ENCODE results near the gene SCUBE1. TPM values are rescaled to one million over a fixed set of nuclear protein-coding genes. Genes with fewer than 3 reads are reported as not detected.

The SCUBE1 gene
- total and polyA plus RNA-seq, 3 experiments from 2014 or later = 0.07 to 0.33 TPM; not detected in 1

- Histone ChIP-seq H3K36me3 (ENCODE audit: insufficient read depth, low read length) (no peaks in the 10 kb centered on the region), H3K27me3 (ENCODE audit: insufficient read depth, low read length, poor library complexity, severe bottlenecking) (no peaks in the 10 kb centered on the region), H3K27ac (ENCODE audit: low read depth, low read length) (no peak overlapping the region), H3K4me1 (ENCODE audit: insufficient read depth, low read length) (no peaks in the 10 kb centered on the region), H3K9me3 (ENCODE audit: low read length) (no peaks in the 10 kb centered on the region), H3K4me3 (ENCODE audit: low read length) (no peak overlapping the region)
- Mint-ChIP-seq H3K27ac (no peak overlapping the region), H3K4me3 (no peak overlapping the region), H3K36me3 (peaks cover 0 to 41% (median 4%) of the 10 kb centered on the region in 3 donors), H3K27me3 (no peaks in the 10 kb centered on the region), H3K4me1 (peaks cover 0 to 4% (median 4%) of the 10 kb centered on the region in 3 donors), H3K9me3 (no peaks in the 10 kb centered on the region)
- DNase-seq = no peak
- CTCF ChIA-PET = interaction anchor here (1.2 kb wide), 1 partner anchor 24 kb away, joined by 4 read pairs; no protein-coding TSS in a partner anchor
- POLR2A ChIA-PET = interaction anchor here (0.7 kb wide), 2 partner anchors 20 to 53 kb away, joined by 3 read pairs; partner anchors contain the start of genes BIK and MCAT
Measured at GRCh38 chr22:43163241-43163795, 179.9 kb downstream of the SCUBE1 start.

- Mint-ChIP-seq H3K27ac (peak overlapping the region in 1 of 8 donors; percentile 90), H3K9me3 (no peaks in the 10 kb centered on the region), H3K36me3 (peaks cover 0 to 34% (median 4%) of the 10 kb centered on the region in 3 donors), H3K27me3 (peaks cover 0 to 1% of the 10 kb centered on the region in 2 donors), H3K4me3 (no peak overlapping the region), H3K4me1 (peaks cover 0 to 7% (median 4%) of the 10 kb centered on the region in 3 donors)
- no peak overlapping the region for H3K27ac ChIP-seq (ENCODE audit: low read depth, low read length)
- no peaks in the 10 kb centered on the region for H3K36me3 ChIP-seq (ENCODE audit: insufficient read depth, low read length)
- DNase-seq = no peak
- no peaks in the 10 kb centered on the region for H3K9me3 ChIP-seq (ENCODE audit: low read length)
- no peaks in the 10 kb centered on the region for H3K27me3 ChIP-seq (ENCODE audit: insufficient read depth, low read length, poor library complexity, severe bottlenecking)
- CTCF ChIA-PET = interaction anchor here (1.2 kb wide), 1 partner anchor 25 kb away, joined by 4 read pairs; no protein-coding TSS in a partner anchor
- POLR2A ChIA-PET = interaction anchor here (0.7 kb wide), 1 partner anchor 52 kb away, joined by 3 read pairs; the partner anchor contains the start of gene BIK
- H3K4me3 ChIP-seq (ENCODE audit: low read length) = no peak overlapping the region
- H3K4me1 ChIP-seq (ENCODE audit: insufficient read depth, low read length) = no peaks in the 10 kb centered on the region
Measured at GRCh38 chr22:43162412-43163150, 180.6 kb downstream of the SCUBE1 start.

- Histone ChIP-seq H3K4me3 (ENCODE audit: low read length) (no peak overlapping the region), H3K27me3 (ENCODE audit: insufficient read depth, low read length, poor library complexity, severe bottlenecking) (no peaks in the 10 kb centered on the region), H3K27ac (ENCODE audit: low read depth, low read length) (no peak overlapping the region), H3K36me3 (ENCODE audit: insufficient read depth, low read length) (no peaks in the 10 kb centered on the region), H3K4me1 (ENCODE audit: insufficient read depth, low read length) (no peaks in the 10 kb centered on the region), H3K9me3 (ENCODE audit: low read length) (no peaks in the 10 kb centered on the region)
- DNase-seq = no peak
- Mint-ChIP-seq H3K36me3 (peaks cover 0 to 25% (median 4%) of the 10 kb centered on the region in 3 donors), H3K27me3 (peaks cover 0 to 1% of the 10 kb centered on the region in 2 donors), H3K4me3 (no peak overlapping the region), H3K9me3 (no peaks in the 10 kb centered on the region), H3K4me1 (peaks cover 0 to 18% (median 4%) of the 10 kb centered on the region in 3 donors), H3K27ac (peak overlapping the region in 3 of 8 donors; percentile 58 to 62 (median 61))
- ChIA-PET POLR2A (no interaction called here), CTCF (no interaction called here)
Measured at GRCh38 chr22:43160497-43161126, 182.6 kb downstream of the SCUBE1 start.

DNA sequence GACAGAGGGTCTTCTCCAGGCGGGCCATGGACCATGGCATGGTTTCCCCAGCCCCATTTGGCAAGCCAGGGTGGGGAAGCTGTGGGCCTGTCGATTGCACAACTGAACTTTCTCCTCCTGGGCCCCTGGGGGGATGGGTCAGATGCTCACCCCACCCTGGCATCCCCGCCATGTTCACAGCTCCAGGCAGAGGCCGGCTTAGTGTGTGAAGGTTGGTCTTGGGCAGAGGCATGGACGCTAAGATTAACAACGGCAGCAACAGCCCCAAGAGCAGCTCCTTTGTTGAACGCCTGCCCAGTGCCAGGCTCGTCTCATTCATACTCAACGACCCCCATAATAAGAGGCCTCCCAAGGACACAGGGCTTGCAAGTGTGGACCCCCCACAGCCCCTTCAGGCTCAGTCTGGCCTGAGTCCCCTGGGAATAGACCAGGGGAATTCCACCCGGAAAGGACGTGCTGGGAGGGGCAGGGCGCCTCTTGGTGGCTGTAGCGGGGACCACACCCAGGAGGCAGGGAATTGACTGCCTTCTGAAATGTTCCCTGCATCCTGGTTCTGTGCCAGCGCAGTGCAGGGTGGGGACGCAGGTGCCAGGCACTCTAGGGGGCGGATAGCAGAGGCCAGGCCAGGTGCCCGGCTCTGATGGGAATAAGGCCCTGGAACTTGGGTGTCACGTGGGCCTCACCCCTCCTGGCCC lies 183.5 kb downstream of the SCUBE1 start:
- Histone ChIP-seq H3K4me3 (ENCODE audit: low read length) (no peak overlapping the region), H3K9me3 (ENCODE audit: low read length) (no peaks in the 10 kb centered on the region), H3K27me3 (ENCODE audit: insufficient read depth, low read length, poor library complexity, severe bottlenecking) (no peaks in the 10 kb centered on the region), H3K4me1 (ENCODE audit: insufficient read depth, low read length) (no peaks in the 10 kb centered on the region), H3K36me3 (ENCODE audit: insufficient read depth, low read length) (no peaks in the 10 kb centered on the region), H3K27ac (ENCODE audit: low read depth, low read length) (no peak overlapping the region)
- ChIA-PET CTCF (no interaction called here), POLR2A (no interaction called here)
- peaks cover 0 to 1% of the 10 kb centered on the region in 2 donors for H3K27me3 Mint-ChIP-seq
- H3K27ac Mint-ChIP-seq = no peak overlapping the region
- H3K4me1 Mint-ChIP-seq = peaks cover 0 to 23% (median 4%) of the 10 kb centered on the region in 3 donors
- H3K9me3 Mint-ChIP-seq = no peaks in the 10 kb centered on the region
- H3K36me3 Mint-ChIP-seq = peaks cover 0 to 27% (median 4%) of the 10 kb centered on the region in 3 donors
- no peak for DNase-seq
- no peak overlapping the region for H3K4me3 Mint-ChIP-seq

DNA sequence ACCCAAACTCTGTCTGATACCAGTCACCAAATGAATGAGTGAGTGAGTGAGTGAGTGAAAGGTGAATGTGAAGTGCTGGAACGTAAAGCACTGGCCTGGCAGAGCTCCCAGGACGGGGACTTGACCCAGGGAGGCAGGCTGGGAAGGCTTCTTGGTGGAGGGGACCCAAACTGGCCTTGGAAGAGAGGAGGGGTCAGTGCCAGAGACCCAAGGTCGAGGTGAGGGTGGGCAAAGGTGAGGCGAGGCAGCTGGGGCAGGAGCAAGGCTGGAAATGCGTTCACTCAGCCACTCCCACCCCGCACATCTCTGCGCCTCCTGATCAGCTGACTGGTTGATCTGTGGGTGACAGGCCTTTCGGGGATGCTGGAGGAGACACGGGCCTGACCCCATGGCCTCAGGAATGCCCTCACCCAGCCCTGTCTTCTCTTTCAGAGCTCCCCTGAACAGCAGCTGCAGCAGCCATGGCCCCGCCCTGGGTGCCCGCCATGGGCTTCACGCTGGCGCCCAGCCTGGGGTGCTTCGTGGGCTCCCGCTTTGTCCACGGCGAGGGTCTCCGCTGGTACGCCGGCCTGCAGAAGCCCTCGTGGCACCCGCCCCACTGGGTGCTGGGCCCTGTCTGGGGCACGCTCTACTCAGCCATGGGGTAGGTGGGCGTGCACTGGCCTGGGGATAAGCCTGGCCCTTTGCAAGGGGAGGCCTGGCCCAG lies 184.2 kb downstream of the SCUBE1 start:
- no peak for DNase-seq
- ChIA-PET POLR2A (no interaction called here), CTCF (no interaction called here)
- Histone ChIP-seq H3K4me3 (ENCODE audit: low read length) (no peak overlapping the region), H3K4me1 (ENCODE audit: insufficient read depth, low read length) (no peaks in the 10 kb centered on the region), H3K36me3 (ENCODE audit: insufficient read depth, low read length) (no peaks in the 10 kb centered on the region), H3K9me3 (ENCODE audit: low read length) (no peaks in the 10 kb centered on the region), H3K27me3 (ENCODE audit: insufficient read depth, low read length, poor library complexity, severe bottlenecking) (no peaks in the 10 kb centered on the region), H3K27ac (ENCODE audit: low read depth, low read length) (no peak overlapping the region)
- peaks cover 0 to 26% (median 4%) of the 10 kb centered on the region in 3 donors for H3K36me3 Mint-ChIP-seq
- H3K27me3 Mint-ChIP-seq = peaks cover 0 to 1% of the 10 kb centered on the region in 2 donors
- peaks cover 0 to 27% (median 3%) of the 10 kb centered on the region in 3 donors for H3K4me1 Mint-ChIP-seq
- peak overlapping the region in 3 of 8 donors; percentile 32 to 84 (median 43) for H3K27ac Mint-ChIP-seq
- no peak overlapping the region for H3K4me3 Mint-ChIP-seq
- no peaks in the 10 kb centered on the region for H3K9me3 Mint-ChIP-seq

DNA sequence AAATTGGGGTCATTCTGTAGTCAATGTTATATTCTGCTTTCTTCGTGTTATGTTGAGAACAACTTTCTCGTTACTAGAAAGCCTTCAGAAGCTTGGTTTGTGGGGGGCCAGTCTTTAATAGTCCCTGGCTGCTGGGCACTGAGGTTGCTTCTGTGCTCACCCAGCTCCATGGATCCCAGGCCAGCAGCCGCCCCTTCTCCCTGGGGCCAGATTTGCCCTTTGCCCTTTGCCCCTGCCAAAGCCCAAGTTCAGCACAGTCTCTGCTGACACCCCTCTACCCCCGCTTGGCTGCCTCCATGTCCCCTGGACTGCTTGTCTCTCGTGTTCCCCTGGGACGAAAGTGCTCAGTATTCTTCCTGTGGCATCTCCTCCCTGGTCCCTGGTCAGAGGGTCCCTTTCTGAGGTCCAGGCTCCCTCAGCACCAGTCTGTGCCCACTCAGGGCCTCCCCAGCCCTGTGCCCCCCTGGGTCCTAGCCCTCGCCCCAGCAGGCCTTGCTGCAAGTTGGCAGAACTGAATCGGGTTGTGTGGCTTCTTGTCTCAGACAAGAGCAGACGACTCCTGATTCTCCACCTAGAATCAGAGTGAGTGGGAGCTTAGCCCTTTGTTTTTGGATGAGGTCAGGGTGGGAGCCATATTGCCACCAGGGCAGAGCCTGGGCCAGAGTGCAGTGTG lies 185.2 kb downstream of the SCUBE1 start:
- ChIA-PET CTCF (no interaction called here), POLR2A (no interaction called here)
- no peak overlapping the region for H3K27ac ChIP-seq (ENCODE audit: low read depth, low read length)
- Mint-ChIP-seq H3K27ac (peak overlapping the region in 2 of 8 donors; percentile 23 to 84), H3K9me3 (no peaks in the 10 kb centered on the region), H3K4me1 (peaks cover 2 to 29% (median 3%) of the 10 kb centered on the region in 3 donors), H3K4me3 (peak overlapping the region in 1 of 7 donors; percentile 23), H3K36me3 (peaks cover 0 to 22% (median 4%) of the 10 kb centered on the region in 3 donors), H3K27me3 (peaks cover 0 to 1% of the 10 kb centered on the region in 2 donors)
- DNase-seq = no peak
- H3K4me3 ChIP-seq (ENCODE audit: low read length) = no peak overlapping the region
- no peaks in the 10 kb centered on the region for H3K36me3 ChIP-seq (ENCODE audit: insufficient read depth, low read length)
- H3K9me3 ChIP-seq (ENCODE audit: low read length) = no peaks in the 10 kb centered on the region
- H3K27me3 ChIP-seq (ENCODE audit: insufficient read depth, low read length, poor library complexity, severe bottlenecking) = no peaks in the 10 kb centered on the region
- H3K4me1 ChIP-seq (ENCODE audit: insufficient read depth, low read length) = peaks cover under 1% of the 10 kb centered on the region

- no peak overlapping the region for H3K4me3 ChIP-seq (ENCODE audit: low read length)
- POLR2A ChIA-PET = no interaction called here
- no peaks in the 10 kb centered on the region for H3K36me3 ChIP-seq (ENCODE audit: insufficient read depth, low read length)
- H3K4me3 Mint-ChIP-seq = peak overlapping the region in 1 of 7 donors; percentile 16
- peaks cover 0 to 1% of the 10 kb centered on the region in 2 donors for H3K27me3 Mint-ChIP-seq
- H3K27me3 ChIP-seq (ENCODE audit: insufficient read depth, low read length, poor library complexity, severe bottlenecking) = no peaks in the 10 kb centered on the region
- no peak overlapping the region for H3K27ac Mint-ChIP-seq
- peaks cover 6% of the 10 kb centered on the region for H3K4me1 ChIP-seq (ENCODE audit: insufficient read depth, low read length)
- CTCF ChIA-PET = no interaction called here
- H3K4me1 Mint-ChIP-seq = peaks cover 5 to 42% (median 5%) of the 10 kb centered on the region in 3 donors
- no peaks in the 10 kb centered on the region for H3K9me3 ChIP-seq (ENCODE audit: low read length)
- DNase-seq = no peak
- H3K9me3 Mint-ChIP-seq = no peaks in the 10 kb centered on the region
- H3K27ac ChIP-seq (ENCODE audit: low read depth, low read length) = no peak overlapping the region
- H3K36me3 Mint-ChIP-seq = peaks cover 0 to 17% (median 4%) of the 10 kb centered on the region in 3 donors
Measured at GRCh38 chr22:43156413-43156812, 186.8 kb downstream of the SCUBE1 start.

All from CD8-positive, alpha-beta memory T cell (primary cell).